Right lobe of liver (tissue), 4 donors: ENCODE results near the gene ZNFX1.

Experiments used
- POLR2A ChIP-seq: fragments of 450-650 bp; IDR thresholded peaks from one replicate; pipeline ENCODE4 v1.6.1; 2017; ENCODE audit warnings: antibody characterized with exemption, mild to moderate bottlenecking
- TF ChIP-seq, protein P1 (sequence below), 4 donors: fragments of 200-600 bp in 3 of 4; fragments of 450-650 bp in 1 of 4; IDR thresholded peaks; one replicate each; pipeline versions ENCODE4 v1.5.1 to v1.8.0; 2016 to 2022; ENCODE audit warnings: antibody characterized with exemption in 4 of 4, mild to moderate bottlenecking in 2 of 4
- donor health status: DM: no; HTN: no; CAD: no.
- donor health status: DM: no; HTN: no; CAD: no.
- donor health status: DM: no; HTN: yes; CAD: no.

DNA sequence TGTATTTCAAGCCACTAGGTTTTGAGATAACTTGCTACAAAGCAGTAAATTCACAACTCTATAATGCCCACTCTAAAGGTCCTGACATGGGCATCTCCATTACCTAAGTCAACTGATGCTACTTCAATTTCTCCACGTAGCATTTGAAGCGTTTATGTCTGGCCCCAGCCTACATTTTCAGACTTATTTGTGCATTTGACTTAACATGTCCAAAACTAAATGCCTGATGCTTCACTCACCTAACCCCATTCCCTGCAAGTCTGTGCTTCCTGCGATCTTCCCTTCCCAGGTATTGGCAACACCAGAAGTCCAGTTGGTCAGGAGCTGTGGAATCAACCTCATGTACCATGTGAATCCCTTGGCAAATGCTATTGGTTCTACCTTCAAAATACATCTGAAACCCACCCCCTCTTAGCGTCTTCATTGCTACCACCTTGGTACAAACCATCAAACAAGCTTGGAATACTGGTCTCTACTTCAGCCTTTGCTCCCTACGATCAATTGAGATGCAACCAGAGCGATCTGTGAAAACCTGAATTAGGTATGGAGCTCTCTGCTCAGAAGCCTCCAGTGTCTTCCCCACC is 12.8 kb upstream of the ZNFX1 start:
- TF ChIP-seq, protein P1, sequence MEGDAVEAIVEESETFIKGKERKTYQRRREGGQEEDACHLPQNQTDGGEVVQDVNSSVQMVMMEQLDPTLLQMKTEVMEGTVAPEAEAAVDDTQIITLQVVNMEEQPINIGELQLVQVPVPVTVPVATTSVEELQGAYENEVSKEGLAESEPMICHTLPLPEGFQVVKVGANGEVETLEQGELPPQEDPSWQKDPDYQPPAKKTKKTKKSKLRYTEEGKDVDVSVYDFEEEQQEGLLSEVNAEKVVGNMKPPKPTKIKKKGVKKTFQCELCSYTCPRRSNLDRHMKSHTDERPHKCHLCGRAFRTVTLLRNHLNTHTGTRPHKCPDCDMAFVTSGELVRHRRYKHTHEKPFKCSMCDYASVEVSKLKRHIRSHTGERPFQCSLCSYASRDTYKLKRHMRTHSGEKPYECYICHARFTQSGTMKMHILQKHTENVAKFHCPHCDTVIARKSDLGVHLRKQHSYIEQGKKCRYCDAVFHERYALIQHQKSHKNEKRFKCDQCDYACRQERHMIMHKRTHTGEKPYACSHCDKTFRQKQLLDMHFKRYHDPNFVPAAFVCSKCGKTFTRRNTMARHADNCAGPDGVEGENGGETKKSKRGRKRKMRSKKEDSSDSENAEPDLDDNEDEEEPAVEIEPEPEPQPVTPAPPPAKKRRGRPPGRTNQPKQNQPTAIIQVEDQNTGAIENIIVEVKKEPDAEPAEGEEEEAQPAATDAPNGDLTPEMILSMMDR (IDR thresholded peaks at IDR 0.05), result no peak
- TF ChIP-seq POLR2A, result no peak
